GM23338 (cell line): ENCODE data around the gene MTHFD2L. TPM values are rescaled to one million over a fixed set of nuclear protein-coding genes. Genes with fewer than 3 reads are reported as not detected.
A peak's percentile ranks its signal among the peaks of the same experiment; 100 is the strongest.

ENCODE experiments used
- ATAC-seq: fragments of 200-7000 bp; cut with Tn5 transposase; 3 replicates; pipeline ENCODE4 v1.9.1; 2020
- DNase-seq: peaks from one replicate; pipeline ENCODE4 v3.0.0-alpha.2; 2015; ENCODE audit warnings: low spot score
- H2AFZ ChIP-seq: fragments of 200-600 bp; sonication (generic); 2 replicates; pipeline ENCODE4 v1.8.0; 2016; ENCODE audit warnings: antibody characterized with exemption, mild to moderate bottlenecking, moderate library complexity
- H3F3A ChIP-seq: fragments of 200-600 bp; sonication (generic); replicated peaks from 2 replicates; pipeline ENCODE4 v1.8.0; 2017; ENCODE audit warnings: antibody characterized with exemption, mixed run types, low read depth
- H3K27ac ChIP-seq: fragments of 200-600 bp; sonication (generic); 2 replicates; pipeline ENCODE4 v1.6.1; 2016; ENCODE audit warnings: low read depth
- H3K27me3 ChIP-seq: fragments of 200-600 bp; sonication (generic); 2 replicates; pipeline ENCODE4 v1.8.0; 2016; ENCODE audit warnings: mild to moderate bottlenecking, mixed run types, moderate library complexity; ENCODE audit not compliant: insufficient read depth
- H3K36me3 ChIP-seq: fragments of 200-600 bp; sonication (generic); 2 replicates; pipeline ENCODE4 v1.8.0; 2016; ENCODE audit warnings: mild to moderate bottlenecking; ENCODE audit not compliant: insufficient read depth
- H3K4me1 ChIP-seq: fragments of 200-600 bp; sonication (generic); 2 replicates; pipeline ENCODE4 v1.8.0; 2016; ENCODE audit warnings: mild to moderate bottlenecking, moderate library complexity; ENCODE audit not compliant: insufficient read depth
- H3K4me2 ChIP-seq: fragments of 200-600 bp; sonication (generic); 2 replicates; pipeline ENCODE4 v1.7.1; 2017; ENCODE audit warnings: mixed run types
- H3K4me3 ChIP-seq: fragments of 200-600 bp; sonication (generic); 2 replicates; pipeline ENCODE4 v1.6.1; 2016; ENCODE audit warnings: mixed run types
- H3K79me2 ChIP-seq: fragments of 200-600 bp; sonication (generic); replicated peaks from 2 replicates; pipeline ENCODE4 v1.8.0; 2017; ENCODE audit warnings: mild to moderate bottlenecking; ENCODE audit not compliant: insufficient read depth
- H3K9me2 ChIP-seq: fragments of 200-600 bp; sonication (generic); 2 replicates; pipeline ENCODE4 v1.8.0; 2017; ENCODE audit not compliant: insufficient read depth
- H4K20me1 ChIP-seq: fragments of 200-600 bp; sonication (generic); replicated peaks from 2 replicates; pipeline ENCODE4 v1.8.0; 2017; ENCODE audit warnings: mild to moderate bottlenecking; ENCODE audit not compliant: insufficient read depth
- H3K27ac Mint-ChIP-seq: 2 replicates; pipeline ENCODE4 v1.8.0; 2020; ENCODE audit warnings: inconsistent platforms, mild to moderate bottlenecking, moderate library complexity, mixed read lengths
- H3K27me3 Mint-ChIP-seq: 3 replicates; pipeline ENCODE4 v1.8.0; 2022; ENCODE audit warnings: low read depth, mild to moderate bottlenecking, moderate library complexity, mixed read lengths, inconsistent platforms; ENCODE audit not compliant: insufficient read depth, poor library complexity
- H3K36me3 Mint-ChIP-seq: 3 replicates; pipeline ENCODE4 v1.8.0; 2021; ENCODE audit warnings: low read depth, mild to moderate bottlenecking, inconsistent platforms, moderate library complexity, mixed read lengths
- H3K4me1 Mint-ChIP-seq: 3 replicates; pipeline ENCODE4 v1.8.0; 2020; ENCODE audit warnings: mild to moderate bottlenecking, inconsistent platforms, mixed read lengths
- H3K4me3 Mint-ChIP-seq: 3 replicates; pipeline ENCODE4 v1.8.0; 2021; ENCODE audit warnings: moderate library complexity, mild to moderate bottlenecking, inconsistent platforms, mixed read lengths
- H3K9me3 Mint-ChIP-seq: 3 replicates; pipeline ENCODE4 v1.8.0; 2020; ENCODE audit warnings: moderate library complexity, mild to moderate bottlenecking, inconsistent platforms, mixed read lengths
- CREB1 ChIP-seq: fragments of 250-450 bp; sonication (Bioruptor Pico); IDR thresholded peaks from 2 replicates; pipeline ENCODE4 v1.5.0; 2020; ENCODE audit warnings: low read depth, mild to moderate bottlenecking, moderate library complexity
- EZH2 ChIP-seq: fragments of 200-600 bp; sonication (generic); IDR thresholded peaks from one replicate; pipeline ENCODE4 v1.8.0; 2017; ENCODE audit warnings: antibody characterized with exemption, mild to moderate bottlenecking, low read depth; ENCODE audit not compliant: unreplicated experiment
- EZH2phosphoT487 ChIP-seq: fragments of 200-600 bp; sonication (generic); IDR thresholded peaks from one replicate; pipeline ENCODE4 v1.8.1; 2018; ENCODE audit warnings: antibody characterized with exemption; ENCODE audit not compliant: unreplicated experiment
- JUNB ChIP-seq: IDR thresholded peaks from one replicate; pipeline ENCODE4 v1.6.1; 2016; ENCODE audit warnings: antibody characterized with exemption; ENCODE audit not compliant: unreplicated experiment
- NANOG ChIP-seq: IDR thresholded peaks from 2 replicates; pipeline ENCODE4 v1.6.1; 2016; ENCODE audit warnings: antibody characterized with exemption, borderline replicate concordance
- POLR2AphosphoS5 ChIP-seq: IDR thresholded peaks from 2 replicates; pipeline ENCODE4 v1.6.1; 2016; ENCODE audit warnings: antibody characterized with exemption, low read depth
- REST ChIP-seq: IDR thresholded peaks from one replicate; pipeline ENCODE4 v1.6.1; 2018; ENCODE audit warnings: antibody characterized with exemption; ENCODE audit not compliant: unreplicated experiment
- STAT1 ChIP-seq: IDR thresholded peaks from one replicate; pipeline ENCODE4 v1.6.1; 2016; ENCODE audit warnings: antibody characterized with exemption; ENCODE audit not compliant: unreplicated experiment
- ZNF114 ChIP-seq: fragments of 250-450 bp; sonication (Bioruptor Pico); IDR thresholded peaks from 2 replicates; pipeline ENCODE4 v1.5.0; 2020; ENCODE audit warnings: mild to moderate bottlenecking, moderate library complexity
- ZNF331 ChIP-seq: fragments of 250-450 bp; sonication (Bioruptor Pico); IDR thresholded peaks from 2 replicates; pipeline ENCODE4 v1.5.0; 2020; ENCODE audit warnings: low read depth, mild to moderate bottlenecking, moderate library complexity
- polyA plus RNA-seq: library from polyadenylated mRNA; unstranded; fragments of >200 nt; fragmentation: Nextera tagmentation; extraction: Ambion mirVana; gene quantifications from 2 replicates; pipeline ENCODE4 v1.2.1, GENCODE V29; 2016
- total RNA-seq: library from RNA; depleted of rRNA; stranded (reverse); fragments of >200 nt; shearing (Covaris generic); gene quantifications from 2 replicates; pipeline ENCODE4 v1.2.3, GENCODE V29; 2014
- TF ChIP-seq, protein P1 (sequence below), 2 experiments: fragments of 200-600 bp in 1 of 2; sonication (generic) in 1 of 2; conservative IDR thresholded peaks; 2 replicates each; pipeline versions ENCODE4 v1.5.1 to v1.6.1; 2016 to 2017; ENCODE audit warnings: antibody characterized with exemption in 2 of 2, low read depth in 2 of 2, mild to moderate bottlenecking in 2 of 2, moderate library complexity in 1 of 2

MTHFD2L gene
- total and polyA plus RNA-seq, 2 experiments from 2014 or later: 24.4 to 35.7 TPM

- H3K27ac ChIP-seq: no peak overlapping the region
- H3F3A ChIP-seq: no peaks in the 10 kb centered on the region
- no peaks in the 10 kb centered on the region for H3K36me3 ChIP-seq
- no peaks in the 10 kb centered on the region for H3K9me2 ChIP-seq
- Mint-ChIP-seq H3K27me3 (no peaks in the 10 kb centered on the region), H3K4me1 (peaks cover 17% of the 10 kb centered on the region; the same call in 2 of the 3 replicates), H3K36me3 (no peaks in the 10 kb centered on the region), H3K4me3 (no peak overlapping the region), H3K9me3 (no peaks in the 10 kb centered on the region), H3K27ac (no peak overlapping the region)
- TF ChIP-seq EZH2phosphoT487: no peak
- no peak for TF ChIP-seq POLR2AphosphoS5
- no peak for TF ChIP-seq STAT1
- TF ChIP-seq NANOG: no peak
- H2AFZ ChIP-seq: no peak overlapping the region
- H3K4me3 ChIP-seq: no peak overlapping the region
- H4K20me1 ChIP-seq: no peaks in the 10 kb centered on the region
- no peak overlapping the region for H3K4me2 ChIP-seq
- H3K79me2 ChIP-seq: no peaks in the 10 kb centered on the region
- no peak for DNase-seq
- no peak for ATAC-seq
- no peaks in the 10 kb centered on the region for H3K27me3 ChIP-seq
- H3K4me1 ChIP-seq: peaks cover 3% of the 10 kb centered on the region; the same call in 1 of the 2 replicates
Measured at GRCh38 chr4:74110670-74111069, 47.2 kb upstream of the MTHFD2L start.

DNA sequence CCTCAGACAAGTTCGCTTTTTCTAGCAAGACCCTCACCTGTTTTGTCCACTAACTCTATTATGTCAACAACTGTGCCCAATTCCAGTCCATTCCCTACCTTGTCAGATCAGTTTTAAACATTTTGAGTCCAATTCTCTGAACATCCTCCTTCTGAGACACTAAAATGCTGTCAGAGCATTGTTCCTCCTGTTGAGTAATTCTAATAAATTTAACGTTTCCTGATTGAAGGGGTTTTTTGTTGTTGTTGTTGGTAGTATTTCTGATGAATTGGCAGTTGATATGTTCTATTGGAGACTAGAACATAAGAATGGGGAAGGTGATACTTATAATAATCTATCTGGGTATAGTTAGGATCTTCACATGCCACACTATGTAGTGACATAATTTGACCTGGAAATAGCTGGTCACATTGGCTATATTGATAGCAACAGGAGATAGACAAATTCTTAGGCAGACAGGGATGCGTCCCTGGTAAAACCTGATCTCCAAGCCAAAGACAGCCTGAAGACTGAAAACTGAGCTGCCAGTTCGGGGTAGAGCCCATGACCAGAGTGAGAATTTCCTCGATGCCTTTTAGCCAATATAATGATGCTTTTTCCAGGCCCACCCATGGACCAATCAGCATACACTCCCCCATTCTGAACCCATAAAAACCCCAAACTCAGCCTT lies 46.5 kb upstream of the MTHFD2L start:
- H3K27me3 Mint-ChIP-seq: no peaks in the 10 kb centered on the region
- H3K4me3 Mint-ChIP-seq: no peak overlapping the region
- H3K4me1 ChIP-seq: peaks cover 3% of the 10 kb centered on the region; the same call in 1 of the 2 replicates
- H3K9me3 Mint-ChIP-seq: no peaks in the 10 kb centered on the region
- no peaks in the 10 kb centered on the region for H3K9me2 ChIP-seq
- H3K4me3 ChIP-seq: no peak overlapping the region
- DNase-seq (no peak), ATAC-seq (no peak)
- H3F3A ChIP-seq: no peaks in the 10 kb centered on the region
- H3K27ac ChIP-seq: no peak overlapping the region
- no peaks in the 10 kb centered on the region for H3K36me3 ChIP-seq
- H3K4me1 Mint-ChIP-seq: peaks cover 15% of the 10 kb centered on the region; the same call in 2 of the 3 replicates
- no peak overlapping the region for H3K27ac Mint-ChIP-seq
- no peaks in the 10 kb centered on the region for H3K36me3 Mint-ChIP-seq
- no peaks in the 10 kb centered on the region for H4K20me1 ChIP-seq
- peak overlapping the region; percentile 76 for H2AFZ ChIP-seq
- no peaks in the 10 kb centered on the region for H3K79me2 ChIP-seq
- no peak overlapping the region for H3K4me2 ChIP-seq
- no peaks in the 10 kb centered on the region for H3K27me3 ChIP-seq
- TF ChIP-seq ZNF331 (CRISPR knock-in tag) (no peak), REST (no peak), NANOG (no peak), STAT1 (no peak), EZH2phosphoT487 (no peak), JUNB (no peak), CREB1 (no peak), ZNF114 (CRISPR knock-in tag) (no peak), EZH2 (no peak), POLR2AphosphoS5 (no peak)
- TF ChIP-seq, protein P1, sequence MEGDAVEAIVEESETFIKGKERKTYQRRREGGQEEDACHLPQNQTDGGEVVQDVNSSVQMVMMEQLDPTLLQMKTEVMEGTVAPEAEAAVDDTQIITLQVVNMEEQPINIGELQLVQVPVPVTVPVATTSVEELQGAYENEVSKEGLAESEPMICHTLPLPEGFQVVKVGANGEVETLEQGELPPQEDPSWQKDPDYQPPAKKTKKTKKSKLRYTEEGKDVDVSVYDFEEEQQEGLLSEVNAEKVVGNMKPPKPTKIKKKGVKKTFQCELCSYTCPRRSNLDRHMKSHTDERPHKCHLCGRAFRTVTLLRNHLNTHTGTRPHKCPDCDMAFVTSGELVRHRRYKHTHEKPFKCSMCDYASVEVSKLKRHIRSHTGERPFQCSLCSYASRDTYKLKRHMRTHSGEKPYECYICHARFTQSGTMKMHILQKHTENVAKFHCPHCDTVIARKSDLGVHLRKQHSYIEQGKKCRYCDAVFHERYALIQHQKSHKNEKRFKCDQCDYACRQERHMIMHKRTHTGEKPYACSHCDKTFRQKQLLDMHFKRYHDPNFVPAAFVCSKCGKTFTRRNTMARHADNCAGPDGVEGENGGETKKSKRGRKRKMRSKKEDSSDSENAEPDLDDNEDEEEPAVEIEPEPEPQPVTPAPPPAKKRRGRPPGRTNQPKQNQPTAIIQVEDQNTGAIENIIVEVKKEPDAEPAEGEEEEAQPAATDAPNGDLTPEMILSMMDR (conservative IDR thresholded peaks at IDR 0.05; ENCODE audit: low read depth in 2 of 2): no peak
